NCI-H345 (cell line): ENCODE measurements around the gene LRRFIP2.
"Not testable (repeated sequence)": the region's sequence is repeated elsewhere in the genome, so short reads cannot be mapped to it uniquely, and the experiment has no call there.

Experiments used
- DNase-seq: peaks from one replicate; lab custom pipeline; 2025; lab: John Stamatoyannopoulos, UW

The LRRFIP2 gene

GRCh38 chr3:37183976-37184375, 9.6 kb upstream of the LRRFIP2 start:
- no peak for DNase-seq

- no peak for DNase-seq
These were observed 9.0 kb upstream of the LRRFIP2 start for GRCh38 chr3:37183375-37183831.

DNA sequence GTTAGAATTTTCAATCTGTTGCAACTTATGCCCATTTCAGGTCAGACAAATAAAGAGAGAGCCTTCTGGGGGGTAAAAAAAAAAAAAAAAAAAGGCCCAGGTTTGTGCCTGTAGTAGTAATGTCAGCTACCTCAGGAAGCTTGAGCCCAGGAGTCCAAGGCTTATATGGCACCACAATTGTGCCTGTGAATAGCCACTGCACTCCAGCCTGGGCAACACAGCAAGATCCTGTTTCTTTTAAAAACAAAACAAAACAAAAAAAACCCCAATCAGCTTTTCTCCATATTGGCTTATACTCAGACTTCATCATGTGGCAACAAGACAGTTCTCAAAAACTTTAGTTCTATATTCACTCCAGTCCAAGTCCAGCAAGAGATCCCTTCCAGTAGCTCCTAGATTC, 8.4 kb upstream of the LRRFIP2 start:
- DNase-seq, result no peak

DNA sequence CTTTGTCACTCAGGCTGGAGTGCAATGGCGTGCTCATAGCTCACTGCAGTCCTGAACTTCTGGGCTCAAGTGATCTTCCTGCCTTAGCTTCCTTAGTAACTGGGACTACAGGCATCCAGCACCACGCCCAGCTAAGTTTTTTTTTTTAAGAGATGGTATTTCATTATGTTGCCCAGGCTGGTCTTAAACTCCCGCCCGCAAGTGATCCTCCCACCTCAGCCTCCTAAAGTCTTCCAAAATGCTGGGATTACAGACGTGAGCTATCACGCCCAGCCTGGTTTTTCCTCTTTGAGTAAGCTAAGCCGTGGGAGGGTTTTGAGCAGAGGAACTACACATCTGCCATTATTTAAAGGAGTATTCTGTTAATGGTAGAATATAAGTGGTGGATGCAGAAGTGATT, 7.4 kb upstream of the LRRFIP2 start:
- no peak for DNase-seq

DNA sequence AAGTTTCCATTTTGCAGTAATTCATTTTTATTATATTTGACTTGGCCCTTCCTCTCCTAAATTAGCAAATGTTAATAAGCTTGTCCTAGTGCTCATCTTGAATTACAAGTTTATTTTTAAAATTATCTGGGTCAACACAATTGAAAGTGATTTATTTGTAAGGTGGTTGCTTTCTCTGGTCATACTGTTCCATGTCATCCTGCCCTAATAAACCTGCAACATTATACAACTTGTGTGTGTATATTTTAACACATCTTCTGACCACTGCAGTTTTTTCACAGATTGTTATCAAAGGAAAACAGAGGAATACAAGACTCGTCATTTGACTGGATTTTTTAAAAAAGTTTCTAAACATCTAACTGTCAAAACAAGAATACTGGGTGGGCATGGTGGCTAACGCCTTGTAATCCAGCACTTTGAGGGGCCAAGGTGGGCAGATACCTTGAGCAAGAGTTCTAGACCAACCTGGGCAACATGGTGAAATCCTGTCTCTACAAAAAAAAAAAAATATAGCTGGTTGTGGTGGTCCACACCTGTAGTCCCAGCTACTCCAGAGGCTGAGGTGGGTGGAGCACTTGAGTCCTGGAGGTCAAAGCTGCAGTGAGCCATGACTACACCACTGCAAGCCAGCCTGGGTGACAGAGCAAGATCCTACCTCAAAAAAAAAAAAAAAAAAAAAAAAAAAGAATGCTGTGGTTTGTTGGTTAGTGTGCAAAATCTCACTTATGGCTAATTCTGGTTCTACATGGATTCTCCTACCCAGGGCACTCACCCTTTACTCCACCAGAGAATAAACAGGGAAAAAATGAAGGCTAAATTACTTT, 5.0 kb upstream of the LRRFIP2 start:
- DNase-seq, result no peak

- no peak for DNase-seq
These were observed 576 bp downstream of the LRRFIP2 start for GRCh38 chr3:37173806-37174205.

DNA sequence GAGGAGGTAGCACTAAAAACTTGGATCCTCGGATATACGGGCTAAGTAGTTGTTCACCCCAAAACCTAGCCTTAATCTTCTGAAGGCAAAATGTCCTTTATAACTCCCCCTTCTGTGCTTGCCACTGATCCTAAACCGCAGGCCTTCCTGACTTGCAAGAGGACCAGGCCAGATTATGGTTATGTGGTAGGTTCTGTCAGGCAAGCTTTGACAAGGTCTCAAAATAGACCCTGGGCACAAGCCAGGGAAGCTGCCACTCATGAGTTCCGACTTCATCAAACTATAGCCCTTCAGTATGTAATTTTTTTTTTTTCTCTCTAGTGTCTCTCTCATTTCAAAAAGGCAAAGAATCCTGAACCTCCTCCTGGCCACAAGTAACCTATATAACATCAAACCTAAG, 3.2 kb downstream of the LRRFIP2 start:
- no peak for DNase-seq

GRCh38 chr3:37170513-37170912, 3.9 kb downstream of the LRRFIP2 start:
- no peak for DNase-seq

DNA sequence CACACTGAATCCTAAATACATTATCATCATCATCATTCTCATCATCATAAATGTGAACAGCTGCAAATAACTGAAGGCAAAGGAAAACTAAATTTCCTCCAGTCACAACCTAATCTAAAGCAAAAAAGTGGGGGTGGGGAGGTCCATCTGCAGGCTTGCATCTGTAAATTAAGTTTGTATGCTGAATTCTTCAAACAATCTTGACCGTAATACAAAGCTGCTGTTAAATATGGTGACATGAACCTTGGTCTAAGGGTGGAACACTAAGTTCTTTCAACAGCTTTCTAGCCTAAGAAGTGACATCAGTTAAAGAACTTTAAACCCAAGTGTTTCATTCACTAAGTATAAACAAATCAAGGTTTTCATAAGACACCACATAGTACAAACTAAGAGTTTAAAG, 4.3 kb downstream of the LRRFIP2 start:
- no peak for DNase-seq

DNA sequence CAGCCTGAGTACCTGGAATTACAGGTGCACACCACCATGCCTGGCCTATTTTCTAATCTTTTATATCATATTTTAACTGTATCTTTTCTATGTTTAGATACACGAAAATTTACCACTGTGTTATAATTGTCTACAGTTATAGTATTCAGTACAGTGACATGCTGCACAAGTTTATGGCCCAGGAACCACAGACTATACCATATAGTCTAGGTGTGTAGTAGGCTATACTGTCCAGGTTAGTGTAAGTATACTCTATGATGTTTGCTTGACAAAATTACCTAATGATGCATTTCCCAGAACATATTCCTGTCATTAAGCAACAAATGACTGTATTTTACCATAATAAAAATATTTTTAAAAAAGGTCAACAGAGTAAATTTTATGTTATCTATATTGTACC, 5.5 kb downstream of the LRRFIP2 start:
- no peak for DNase-seq

DNA sequence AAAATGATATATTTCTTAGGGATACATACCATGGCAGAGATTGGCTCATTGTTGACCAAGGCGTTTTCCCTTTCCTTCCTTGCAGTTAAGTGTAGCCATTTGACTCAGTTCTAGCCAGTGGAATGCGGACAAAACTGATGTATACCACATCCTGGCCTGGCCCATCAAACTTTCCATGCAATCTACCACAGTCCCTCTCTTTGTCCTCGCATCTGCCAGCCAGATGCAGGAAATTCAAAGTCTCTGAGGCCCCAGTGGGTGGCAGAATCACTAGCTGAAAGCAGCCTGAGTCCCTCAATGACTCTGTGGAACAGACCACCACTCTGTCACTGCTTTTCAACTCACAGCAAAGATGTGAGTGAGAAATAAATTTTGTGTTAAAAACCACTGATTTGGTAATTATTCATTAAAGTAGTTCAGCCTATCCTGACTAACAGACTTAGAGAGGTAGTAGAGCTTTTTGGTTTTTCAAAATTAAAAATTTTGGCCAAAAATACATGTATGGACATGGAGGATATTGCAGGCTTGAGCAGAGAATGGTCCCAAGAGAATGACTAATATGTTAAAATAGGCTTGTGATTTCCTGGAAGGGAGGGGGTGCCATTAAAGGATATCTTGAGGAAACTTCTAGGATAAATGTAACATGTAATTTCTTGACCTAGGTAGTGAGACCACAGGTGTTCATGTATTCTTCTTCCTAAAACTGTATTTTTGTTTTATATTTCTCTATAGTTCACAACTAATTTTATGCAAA, 10.9 kb downstream of the LRRFIP2 start:
- no peak for DNase-seq

DNA sequence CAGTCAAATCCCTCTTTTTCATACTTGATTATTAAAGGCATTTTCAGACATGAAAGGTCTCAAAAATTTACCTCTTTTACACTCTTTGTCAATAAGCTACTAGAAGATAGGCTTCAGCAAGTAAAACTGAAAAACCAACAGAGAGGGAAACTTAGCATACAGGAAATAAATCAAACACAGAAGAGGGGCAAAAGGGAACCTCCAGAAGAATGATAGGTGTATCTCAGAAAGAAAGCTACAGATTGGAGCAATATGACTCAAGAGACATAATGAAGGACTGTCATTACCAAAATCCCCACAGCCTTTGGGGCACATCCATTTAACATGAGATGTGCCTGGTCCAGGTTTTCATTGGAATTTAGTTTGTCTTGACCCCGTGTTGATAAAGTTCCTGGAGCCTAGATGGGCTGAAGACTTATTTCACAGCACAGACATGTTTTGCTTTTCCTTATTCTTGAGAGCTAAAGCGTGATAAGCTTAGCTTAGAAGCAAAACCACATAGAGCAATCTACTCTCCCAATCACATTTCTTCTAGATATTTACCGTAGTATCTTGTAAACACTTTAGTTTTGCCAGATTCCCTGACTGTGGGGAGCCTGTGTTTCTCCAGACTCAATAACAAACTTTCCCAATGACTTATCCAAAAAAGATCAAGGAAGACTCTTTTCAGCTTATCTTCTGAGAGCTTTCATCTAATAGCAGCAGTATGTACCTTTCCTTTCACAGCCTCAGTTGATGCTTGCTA, 11.7 kb downstream of the LRRFIP2 start:
- DNase-seq, result no peak

- DNase-seq, result no peak
These were observed 13.0 kb downstream of the LRRFIP2 start for GRCh38 chr3:37161351-37161750.

DNA sequence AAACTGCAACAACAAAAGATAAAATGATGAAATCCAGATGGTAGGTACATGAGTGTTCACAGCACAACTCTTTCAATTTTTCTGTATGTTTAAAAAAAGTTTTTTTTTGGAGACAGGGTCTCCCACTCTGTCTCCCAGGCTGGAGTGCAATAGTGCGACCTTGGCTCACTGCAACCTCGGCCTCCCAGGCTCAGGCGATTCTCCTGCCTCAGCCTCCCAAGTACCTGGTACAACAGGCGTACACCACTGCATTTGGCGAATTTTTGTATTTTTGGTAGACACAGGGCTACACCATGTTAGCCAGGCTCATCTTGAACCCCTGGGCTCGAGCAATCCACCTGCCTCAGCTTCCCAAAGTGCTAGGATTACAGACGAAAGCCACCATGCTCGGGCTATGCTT, 18.6 kb downstream of the LRRFIP2 start:
- no peak for DNase-seq

DNA sequence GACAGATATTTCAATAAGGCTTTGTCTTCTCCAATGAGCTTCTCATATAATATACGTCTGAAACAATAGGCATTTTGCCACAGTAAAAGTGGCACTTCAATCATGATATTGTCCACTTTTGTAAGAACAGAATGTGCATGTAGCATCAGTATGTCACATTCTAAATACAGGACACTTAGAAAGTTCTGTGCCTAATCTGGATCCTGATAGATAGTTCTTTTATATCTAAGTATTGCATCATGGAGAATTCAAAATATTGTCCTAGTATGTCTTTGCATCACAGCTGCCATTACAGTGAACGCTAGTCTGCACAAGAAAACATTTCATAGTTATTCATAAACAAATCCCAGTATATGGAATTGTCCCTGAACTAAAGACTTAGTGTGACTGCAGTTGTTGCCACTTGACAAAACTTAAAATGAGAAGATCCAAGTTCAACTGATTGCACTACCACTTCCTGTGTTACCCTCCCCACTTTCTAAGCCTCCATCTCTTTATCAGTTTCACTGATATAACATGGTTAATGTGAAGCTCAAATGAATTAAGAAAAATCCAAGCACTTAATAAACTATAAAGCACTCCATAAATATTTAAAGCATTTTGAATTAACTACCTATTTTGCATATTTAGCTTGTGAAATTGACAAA, 19.6 kb downstream of the LRRFIP2 start:
- DNase-seq, result no peak

DNA sequence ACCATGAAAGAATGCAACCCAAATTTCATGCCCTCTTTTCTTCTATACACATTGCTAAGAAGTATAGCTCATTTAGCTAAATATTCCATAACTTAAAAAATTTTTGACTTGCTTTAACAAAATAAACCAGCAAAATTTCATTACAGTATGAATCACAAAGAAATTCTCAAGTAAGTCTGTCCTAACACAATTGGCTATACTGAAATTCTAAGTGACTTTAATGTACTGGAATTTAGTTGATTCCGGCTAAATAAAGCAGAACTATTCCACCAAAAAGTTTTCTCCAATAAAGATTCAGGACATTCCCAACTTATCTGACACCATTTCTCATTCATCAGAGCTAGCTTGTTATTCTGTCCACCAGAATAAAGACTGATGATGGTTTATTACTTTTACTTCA, 23.8 kb downstream of the LRRFIP2 start:
- DNase-seq, result no peak

GRCh38 chr3:37149257-37149656, 25.1 kb downstream of the LRRFIP2 start:
- no peak for DNase-seq

- DNase-seq, result no peak
These were observed 26.2 kb downstream of the LRRFIP2 start for GRCh38 chr3:37148208-37148607.

- no peak for DNase-seq
These were observed 26.7 kb downstream of the LRRFIP2 start for GRCh38 chr3:37147666-37148065.

DNA sequence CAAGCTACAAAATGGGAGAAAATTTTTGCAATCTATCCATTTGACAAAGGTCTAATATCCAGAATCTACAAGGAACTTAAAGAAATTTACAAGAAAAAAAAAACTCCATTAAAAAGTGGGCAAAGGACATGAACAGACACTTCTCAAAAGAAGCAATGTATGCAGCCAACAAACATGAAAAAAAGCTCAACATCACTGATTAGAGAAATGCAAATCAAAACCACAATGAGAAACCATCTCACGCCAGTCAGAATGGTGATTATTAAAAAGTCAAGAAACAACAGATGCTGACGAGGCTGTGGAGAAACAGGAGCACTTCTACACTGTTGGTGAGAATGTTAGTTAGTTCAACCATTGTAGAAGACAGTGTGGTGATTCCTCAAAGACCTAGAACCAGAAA, 27.5 kb downstream of the LRRFIP2 start:
- not testable (repeated sequence) for DNase-seq

- DNase-seq, result no peak
These were observed 28.8 kb downstream of the LRRFIP2 start for GRCh38 chr3:37145611-37146010.

- no peak for DNase-seq
These were observed 29.6 kb downstream of the LRRFIP2 start for GRCh38 chr3:37144806-37145205.
